B cell (primary cell): ENCODE data around the gene DCHS2. TPM values are rescaled to one million over a fixed set of nuclear protein-coding genes. Genes with fewer than 3 reads are reported as not detected.
A peak's percentile ranks its signal among the peaks of the same experiment; 100 is the strongest.

Experiments
- ATAC-seq: fragments of 200-7000 bp; cut with Tn5 transposase; one replicate; pipeline ENCODE4 v1.10.0; 2021; ENCODE audit warnings: low read depth, mild to moderate bottlenecking, moderate number of reproducible peaks, moderate library complexity
- CTCF ChIA-PET: fragments of 350-600 bp; sonication (Branson Sonifier 250); formaldehyde crosslinking; loops from one replicate; lab custom pipeline; 2021; ENCODE audit warnings: antibody characterized with exemption, inconsistent platforms; lab: Charles Lee
- POLR2A ChIA-PET: fragments of 350-600 bp; sonication (Branson Sonifier 250); formaldehyde crosslinking; loops from one replicate; lab custom pipeline; 2021; ENCODE audit warnings: antibody characterized with exemption; lab: Charles Lee
- DNase-seq: peaks from one replicate; pipeline ENCODE4 v3.0.0; 2013
- H2AFZ ChIP-seq: 2 replicates; pipeline ENCODE4 v1.6.1; 2012; ENCODE audit warnings: mild to moderate bottlenecking, low read depth, low read length; ENCODE audit not compliant: insufficient read depth, poor library complexity, severe bottlenecking
- H3K27ac ChIP-seq, 2 donors: 1 replicate in 1 of 2; 2 replicates in 1 of 2; pipeline ENCODE4 v1.5.1; 2012 to 2013; ENCODE audit warnings: low read length in 2 of 2, mild to moderate bottlenecking in 2 of 2, moderate library complexity in 1 of 2
- H3K27me3 ChIP-seq, 4 experiments: fragments of 200-600 bp in 1 of 4; sonication (generic) in 1 of 4; replicated peaks in 1 of 4; 1 replicate in 2 of 4; 2 replicates in 2 of 4; pipeline versions ENCODE4 v1.6.1 to v1.7.0; 2013 to 2016; ENCODE audit warnings: low read length in 3 of 4, mild to moderate bottlenecking in 2 of 4, mixed read lengths in 1 of 4, moderate library complexity in 1 of 4; ENCODE audit not compliant: insufficient read depth in 4 of 4, control insufficient read depth in 3 of 4; ENCODE audit errors: control extremely low read depth in 1 of 4
- H3K36me3 ChIP-seq, 2 experiments: replicated peaks in 1 of 2; 1 replicate in 1 of 2; 2 replicates in 1 of 2; pipeline versions ENCODE4 v1.6.1 to v1.7.1; 2013; ENCODE audit warnings: low read length in 1 of 2; ENCODE audit not compliant: insufficient read depth in 2 of 2, control insufficient read depth in 1 of 2; ENCODE audit errors: control extremely low read depth in 1 of 2, extremely low read depth in 1 of 2
- H3K4me1 ChIP-seq, 2 donors: fragments of 200-600 bp in 1 of 2; sonication (generic) in 1 of 2; 1 replicate in 1 of 2; 2 replicates in 1 of 2; pipeline versions ENCODE4 v1.5.1 to v1.6.1; 2013 to 2017; ENCODE audit warnings: low read length in 2 of 2; ENCODE audit not compliant: control insufficient read depth in 2 of 2, insufficient read depth in 2 of 2
- H3K4me2 ChIP-seq: replicated peaks from 2 replicates; pipeline ENCODE3; 2012; ENCODE audit warnings: mild to moderate bottlenecking, low read depth, low read length; ENCODE audit not compliant: poor library complexity, severe bottlenecking
- H3K4me3 ChIP-seq, 5 experiments: fragments of 200-600 bp in 1 of 5; sonication (generic) in 1 of 5; 1 replicate in 3 of 5; 2 replicates in 2 of 5; pipeline versions ENCODE4 v1.5.1 to v1.7.0; 2011 to 2016; ENCODE audit warnings: low read length in 4 of 5, mild to moderate bottlenecking in 4 of 5, low read depth in 2 of 5, control low read depth in 1 of 5, moderate library complexity in 1 of 5; ENCODE audit not compliant: insufficient read depth in 1 of 5; ENCODE audit errors: control extremely low read depth in 1 of 5, extremely low read depth in 1 of 5
- H3K79me2 ChIP-seq: fragments of 200-600 bp; sonication (generic); one replicate; pipeline ENCODE4 v1.6.0; 2016; ENCODE audit warnings: low read length; ENCODE audit not compliant: control insufficient read depth, insufficient read depth
- H3K9ac ChIP-seq: fragments of 200-600 bp; sonication (generic); 2 replicates; pipeline ENCODE4 v1.6.1; 2017; ENCODE audit warnings: mild to moderate bottlenecking, low read length, moderate library complexity
- H3K9me3 ChIP-seq, 3 donors: one replicate each; pipeline versions ENCODE4 v1.6.1 to v1.7.1; 2013; ENCODE audit warnings: low read length in 2 of 3; ENCODE audit not compliant: control insufficient read depth in 2 of 3, insufficient read depth in 1 of 3; ENCODE audit errors: control extremely low read depth in 1 of 3
- H4K20me1 ChIP-seq: 2 replicates; pipeline ENCODE4 v1.6.0; 2012; ENCODE audit warnings: mild to moderate bottlenecking, low read length; ENCODE audit not compliant: insufficient read depth, control insufficient read depth, poor library complexity, severe bottlenecking
- H3K27ac Mint-ChIP-seq: one replicate; pipeline ENCODE4 v1.8.0; 2021; ENCODE audit warnings: mixed read lengths
- H3K27me3 Mint-ChIP-seq: one replicate; pipeline ENCODE4 v1.8.0; 2021; ENCODE audit warnings: mixed read lengths
- H3K4me1 Mint-ChIP-seq: one replicate; pipeline ENCODE4 v1.8.0; 2021; ENCODE audit warnings: mixed read lengths
- H3K4me3 Mint-ChIP-seq: one replicate; pipeline ENCODE4 v1.8.0; 2021; ENCODE audit warnings: mixed read lengths
- H3K9me3 Mint-ChIP-seq: one replicate; pipeline ENCODE4 v1.8.0; 2022; ENCODE audit warnings: mixed read lengths; ENCODE audit not compliant: insufficient read depth
- EZH2 ChIP-seq: IDR thresholded peaks from 2 replicates; pipeline ENCODE4 v1.6.1; 2012; ENCODE audit warnings: borderline replicate concordance, low read depth, mild to moderate bottlenecking, moderate library complexity, low read length; ENCODE audit not compliant: insufficient read depth, poor library complexity, severe bottlenecking
- WGBS: methylation state at CpG from one replicate; pipeline ENCODE4 v1.1.5; 2013; ENCODE audit warnings: missing lambda C conversion rate; ENCODE audit not compliant: insufficient coverage; 5-methylcytosine and 5-hydroxymethylcytosine counted together
- intact Hi-C: fragments of 100-400 bp; cut with micrococcal nuclease; formaldehyde crosslinking; loops from one replicate; pipeline ENCODE4 v1.10.0; 2022
- polyA plus RNA-seq: library from polyadenylated mRNA; depleted of rRNA; stranded (reverse); fragments of >200 nt; gene quantifications from 2 replicates; pipeline ENCODE4 v1.2.3, GENCODE V29; 2012
- total RNA-seq, 2 donors: library from RNA; stranded (reverse); fragments of 120-200 nt in 1 of 2; gene quantifications; 1 replicate in 1 of 2; 2 replicates in 1 of 2; pipeline versions ENCODE4 v1.2.3 to v1.2.4, GENCODE V29; 2013 to 2022
- TF ChIP-seq, protein P1 (sequence below): fragments of 200-600 bp; IDR thresholded peaks from one replicate; pipeline ENCODE4 v1.8.0; 2022; ENCODE audit warnings: antibody characterized with exemption, mild to moderate bottlenecking

Gene DCHS2
- total and polyA plus RNA-seq, 2 donors (not counting 1 experiment from before 2014, with no cell fraction given), result 0.02 to 0.06 TPM

DNA sequence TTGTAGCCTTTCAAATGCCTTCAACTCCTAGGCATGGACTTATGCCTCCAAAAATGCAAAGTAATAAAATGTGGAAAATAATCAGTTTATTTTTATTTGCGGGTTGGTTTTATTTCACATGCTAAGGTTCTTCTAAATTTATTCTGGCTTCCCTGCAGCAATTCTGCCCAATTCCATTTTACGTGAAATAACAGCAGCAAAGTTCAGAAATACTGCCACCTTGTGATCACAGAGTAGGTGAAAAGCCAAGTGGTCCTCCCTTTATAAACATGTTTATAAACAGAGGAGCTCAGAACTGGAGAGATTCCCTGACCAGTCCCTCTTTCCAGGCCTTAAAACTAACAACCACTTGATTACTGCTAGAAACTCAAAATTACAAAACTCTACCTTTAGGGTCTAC lies 14.7 kb upstream of the DCHS2 start:
- no peaks in the 10 kb centered on the region for H4K20me1 ChIP-seq
- Mint-ChIP-seq H3K27me3 (peaks cover 36% of the 10 kb centered on the region), H3K9me3 (no peaks in the 10 kb centered on the region), H3K27ac (no peak overlapping the region), H3K4me3 (no peak overlapping the region), H3K4me1 (no peaks in the 10 kb centered on the region)
- no peak overlapping the region for H2AFZ ChIP-seq
- H3K27ac ChIP-seq, result no peak overlapping the region
- H3K4me3 ChIP-seq, result no peak overlapping the region
- no peak for ATAC-seq
- DNase-seq, result peak; percentile 58
- TF ChIP-seq EZH2, result no peak
- TF ChIP-seq, protein P1, sequence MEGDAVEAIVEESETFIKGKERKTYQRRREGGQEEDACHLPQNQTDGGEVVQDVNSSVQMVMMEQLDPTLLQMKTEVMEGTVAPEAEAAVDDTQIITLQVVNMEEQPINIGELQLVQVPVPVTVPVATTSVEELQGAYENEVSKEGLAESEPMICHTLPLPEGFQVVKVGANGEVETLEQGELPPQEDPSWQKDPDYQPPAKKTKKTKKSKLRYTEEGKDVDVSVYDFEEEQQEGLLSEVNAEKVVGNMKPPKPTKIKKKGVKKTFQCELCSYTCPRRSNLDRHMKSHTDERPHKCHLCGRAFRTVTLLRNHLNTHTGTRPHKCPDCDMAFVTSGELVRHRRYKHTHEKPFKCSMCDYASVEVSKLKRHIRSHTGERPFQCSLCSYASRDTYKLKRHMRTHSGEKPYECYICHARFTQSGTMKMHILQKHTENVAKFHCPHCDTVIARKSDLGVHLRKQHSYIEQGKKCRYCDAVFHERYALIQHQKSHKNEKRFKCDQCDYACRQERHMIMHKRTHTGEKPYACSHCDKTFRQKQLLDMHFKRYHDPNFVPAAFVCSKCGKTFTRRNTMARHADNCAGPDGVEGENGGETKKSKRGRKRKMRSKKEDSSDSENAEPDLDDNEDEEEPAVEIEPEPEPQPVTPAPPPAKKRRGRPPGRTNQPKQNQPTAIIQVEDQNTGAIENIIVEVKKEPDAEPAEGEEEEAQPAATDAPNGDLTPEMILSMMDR, result peak; percentile 70
- H3K27me3 ChIP-seq, result peaks cover 0 to 10% (median 2%) of the 10 kb centered on the region in 4 experiments
- H3K36me3 ChIP-seq, result no peaks in the 10 kb centered on the region
- ChIA-PET POLR2A (no interaction called here), CTCF (interaction anchor here (0.9 to 7.8 kb wide), 11 partner anchors 9 to 214 kb away, joined by 3 to 98 read pairs (median 4); no protein-coding TSS in a partner anchor)
- no CpG with 5 or more reads among the region's 2 CpGs for WGBS
- no peaks in the 10 kb centered on the region for H3K9me3 ChIP-seq
- intact Hi-C loops, result loop anchor here (1.0 to 2.0 kb wide), 2 partner anchors 107 to 177 kb away; no protein-coding TSS in a partner anchor
- H3K4me1 ChIP-seq, result no peaks in the 10 kb centered on the region
- no peak overlapping the region for H3K9ac ChIP-seq
- H3K4me2 ChIP-seq, result no peak overlapping the region
- no peaks in the 10 kb centered on the region for H3K79me2 ChIP-seq

DNA sequence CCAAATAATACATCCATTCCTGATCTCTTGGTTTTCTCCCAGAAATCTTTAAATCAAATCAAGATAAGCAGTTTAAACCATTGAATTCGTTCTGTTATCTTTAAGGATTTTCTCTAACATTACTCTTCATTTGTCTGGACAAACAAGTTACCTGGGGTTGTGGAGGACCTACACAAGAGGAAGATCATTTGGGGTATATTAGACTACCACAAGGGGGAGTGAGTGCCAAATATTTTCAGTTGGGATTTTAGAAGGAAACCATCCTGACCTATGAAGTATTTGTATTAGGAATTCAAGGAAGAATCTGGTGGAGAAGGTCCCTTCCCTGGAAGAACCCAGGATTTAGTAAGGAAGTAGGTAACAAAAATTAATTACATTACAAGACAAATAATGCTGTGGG lies 12.0 kb upstream of the DCHS2 start:
- ChIA-PET CTCF (interaction anchor here (0.8 to 7.8 kb wide), 8 partner anchors 8 to 174 kb away, joined by 3 to 98 read pairs (median 4); partner anchors contain the start of gene DCHS2), POLR2A (no interaction called here)
- intact Hi-C loops, result no loop called here
- H3K4me2 ChIP-seq, result no peak overlapping the region
- no peak overlapping the region for H3K27ac ChIP-seq
- H3K4me1 ChIP-seq, result no peaks in the 10 kb centered on the region
- DNase-seq (peak; percentile 35), ATAC-seq (no peak)
- H3K27me3 ChIP-seq, result peaks cover 0 to 8% (median 3%) of the 10 kb centered on the region in 4 experiments
- no CpG with 5 or more reads among the region's 1 CpG for WGBS
- H3K9ac ChIP-seq, result no peak overlapping the region
- H3K9me3 ChIP-seq, result no peaks in the 10 kb centered on the region
- Mint-ChIP-seq H3K9me3 (no peaks in the 10 kb centered on the region), H3K27me3 (peaks cover 41% of the 10 kb centered on the region), H3K4me1 (no peaks in the 10 kb centered on the region), H3K4me3 (no peak overlapping the region), H3K27ac (no peak overlapping the region)
- H3K4me3 ChIP-seq, result no peak overlapping the region
- H2AFZ ChIP-seq, result no peak overlapping the region
- no peaks in the 10 kb centered on the region for H3K79me2 ChIP-seq
- H4K20me1 ChIP-seq, result no peaks in the 10 kb centered on the region
- no peak for TF ChIP-seq EZH2
- TF ChIP-seq, protein P1, result peak; percentile 73
- no peaks in the 10 kb centered on the region for H3K36me3 ChIP-seq
